Activated naive CD4-positive, alpha-beta T cell treated with Interleukin-2 at 50 U/mL for 16 hours (primary cell): ENCODE results near the gene TSGA10IP.
"Not testable (repeated sequence)": the region's sequence is repeated elsewhere in the genome, so short reads cannot be mapped to it uniquely, and the experiment has no call there.

Source experiments
- DNase-seq: peaks from one replicate; pipeline ENCODE4 v3.0.0-alpha.2; 2020

Gene TSGA10IP

GRCh38 chr11:65947603-65948125 is 2.4 kb downstream of the TSGA10IP start:
- no peak for DNase-seq

DNA sequence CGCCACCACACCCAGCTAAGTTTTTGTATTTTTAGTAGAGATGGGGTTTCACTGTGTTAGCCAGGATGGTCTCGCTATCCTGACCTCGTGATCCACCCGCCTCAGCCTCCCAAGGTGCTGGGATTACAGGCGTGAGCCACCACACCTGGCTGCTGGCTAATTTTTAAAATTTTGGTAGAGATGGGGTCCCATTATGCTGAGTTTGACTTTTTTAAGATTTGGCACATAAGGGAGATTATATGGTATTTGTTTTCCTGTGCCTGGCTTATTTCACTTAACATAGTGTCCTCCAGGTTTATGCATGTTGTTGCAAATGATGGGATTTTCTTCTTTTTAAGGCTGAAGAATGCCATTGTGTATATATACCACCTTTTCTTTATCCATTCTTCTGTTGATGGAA is 5.4 kb downstream of the TSGA10IP start:
- DNase-seq, result not testable (repeated sequence)

- DNase-seq, result not testable (repeated sequence)
Measured at GRCh38 chr11:65951641-65952040, 6.4 kb downstream of the TSGA10IP start.

GRCh38 chr11:65952052-65952521 is 6.8 kb downstream of the TSGA10IP start:
- DNase-seq, result no peak

DNA sequence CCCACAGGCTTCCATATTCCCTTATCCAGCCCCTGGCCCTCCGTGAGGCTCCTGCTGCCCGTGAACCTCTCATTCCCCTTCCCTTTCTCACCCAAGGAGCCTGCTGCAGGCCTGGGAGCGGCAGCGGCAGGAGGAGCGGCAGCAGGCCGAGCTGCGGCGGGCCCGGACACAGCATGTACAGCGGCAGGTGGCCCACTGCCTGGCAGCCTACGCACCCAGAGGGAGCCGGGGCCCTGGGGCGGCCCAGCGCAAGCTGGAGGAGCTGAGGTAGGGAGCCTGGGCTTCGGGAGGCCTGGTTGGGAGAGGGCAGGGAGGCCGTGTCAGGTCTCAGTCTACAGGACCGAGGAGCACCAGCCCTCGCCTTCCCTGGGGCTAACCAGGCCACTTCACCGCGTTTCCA is 8.2 kb downstream of the TSGA10IP start:
- DNase-seq, result no peak

DNA sequence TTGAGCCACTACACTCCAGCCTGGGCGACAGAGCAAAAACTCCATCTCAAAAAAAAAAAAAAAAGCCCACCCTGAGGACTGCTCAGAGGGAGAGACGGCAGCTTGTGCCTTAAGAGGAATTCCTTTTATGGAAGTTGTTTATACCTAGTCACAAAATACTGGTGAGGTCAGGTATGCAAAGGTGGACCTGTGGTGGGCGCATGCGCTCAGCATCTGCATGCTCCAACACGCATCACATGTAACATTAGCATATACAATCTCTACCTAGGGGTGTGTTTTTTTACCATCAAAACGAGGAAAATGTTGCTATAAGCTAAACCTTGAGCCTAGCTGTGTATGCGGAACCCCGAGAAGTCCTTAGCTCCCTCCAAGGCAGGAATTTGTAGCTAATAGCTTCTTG is 9.5 kb downstream of the TSGA10IP start:
- DNase-seq, result no peak

- DNase-seq, result no peak
Measured at GRCh38 chr11:65958291-65958690, 13.0 kb downstream of the TSGA10IP start.

- DNase-seq, result no peak
Measured at GRCh38 chr11:65958774-65959420, 13.6 kb downstream of the TSGA10IP start.

GRCh38 chr11:65960824-65961266 is 15.6 kb downstream of the TSGA10IP start:
- no peak for DNase-seq

DNA sequence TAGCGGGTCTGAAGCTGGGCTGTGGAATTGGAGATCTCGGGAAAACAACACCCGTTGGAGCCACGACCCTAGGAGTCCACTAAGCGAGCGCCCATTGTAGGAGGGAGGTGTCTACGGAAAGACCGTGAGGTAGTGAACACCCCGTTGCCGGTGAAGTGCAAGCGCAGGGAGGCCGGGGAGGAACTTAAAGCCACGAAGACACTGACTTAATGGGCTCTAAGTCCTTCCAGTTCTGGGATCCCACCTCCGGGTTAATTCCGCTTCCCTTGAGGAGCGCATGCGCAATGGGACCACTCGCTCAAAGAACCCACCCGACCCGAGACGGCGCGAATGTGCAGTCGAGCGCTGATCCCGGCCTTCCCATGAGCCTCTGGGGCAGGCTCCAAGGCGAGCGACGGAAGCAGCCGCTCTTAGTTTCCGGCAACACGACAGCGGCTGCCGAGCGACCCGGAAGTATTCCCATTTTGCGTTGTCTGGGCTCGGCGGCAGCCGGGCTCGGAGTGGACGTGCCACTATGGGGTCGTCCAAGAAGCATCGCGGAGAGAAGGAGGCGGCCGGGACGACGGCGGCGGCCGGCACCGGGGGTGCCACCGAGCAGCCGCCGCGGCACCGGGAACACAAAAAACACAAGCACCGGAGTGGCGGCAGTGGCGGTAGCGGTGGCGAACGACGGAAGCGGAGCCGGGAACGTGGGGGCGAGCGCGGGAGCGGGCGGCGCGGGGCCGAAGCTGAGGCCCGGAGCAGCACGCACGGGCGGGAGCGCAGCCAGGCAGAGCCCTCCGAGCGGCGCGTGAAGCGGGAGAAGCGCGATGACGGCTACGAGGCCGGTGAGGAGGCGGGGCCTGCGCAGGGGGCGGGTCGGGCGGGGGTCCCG is 16.2 kb downstream of the TSGA10IP start, which contains the start of gene SART1:
Gene SART1, plus strand, starts transcription at position 468 of the 874 bp plus-strand sequence. Its CDS starts 47 bp downstream, at position 515.
- DNase-seq, result peak; percentile 96

DNA sequence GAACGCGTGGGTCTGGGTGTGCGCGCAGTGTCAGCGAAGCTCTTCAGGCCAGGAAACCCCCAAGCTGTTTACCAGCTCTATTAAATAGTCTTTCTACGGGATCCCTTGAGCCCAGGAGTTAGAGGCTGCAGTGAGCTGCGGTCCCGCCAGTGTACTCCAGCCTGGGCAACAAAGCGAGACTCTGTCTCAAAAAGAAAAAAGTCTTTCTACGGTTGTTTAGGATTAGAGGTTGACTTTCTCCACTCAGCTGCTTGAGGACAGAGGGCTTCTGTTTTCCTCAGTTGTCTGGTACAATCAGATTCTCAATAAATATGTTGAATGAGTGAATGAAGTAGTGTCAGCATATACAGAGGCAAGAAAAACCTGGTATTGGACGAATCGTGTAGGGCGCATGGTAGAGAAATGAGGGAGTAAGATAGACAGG is 16.9 kb downstream of the TSGA10IP start:
- DNase-seq, result no peak

DNA sequence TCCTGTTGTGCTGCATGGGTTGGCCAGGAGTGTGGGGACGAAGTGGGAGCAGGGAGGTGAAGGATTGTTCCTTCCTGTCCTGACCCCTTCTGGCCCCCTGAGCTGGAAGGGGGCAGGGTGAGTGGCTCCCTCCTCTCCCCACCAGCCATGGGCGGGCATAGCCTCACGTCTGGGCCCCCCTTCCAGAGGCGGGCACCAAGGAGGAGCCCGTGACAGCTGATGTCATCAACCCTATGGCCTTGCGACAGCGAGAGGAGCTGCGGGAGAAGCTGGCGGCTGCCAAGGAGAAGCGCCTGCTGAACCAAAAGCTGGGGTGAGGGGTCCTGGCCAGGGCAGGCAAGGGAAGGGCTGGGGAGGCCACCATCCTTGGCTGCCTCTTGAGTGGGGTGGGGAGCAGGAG is 19.6 kb downstream of the TSGA10IP start:
- DNase-seq, result no peak

DNA sequence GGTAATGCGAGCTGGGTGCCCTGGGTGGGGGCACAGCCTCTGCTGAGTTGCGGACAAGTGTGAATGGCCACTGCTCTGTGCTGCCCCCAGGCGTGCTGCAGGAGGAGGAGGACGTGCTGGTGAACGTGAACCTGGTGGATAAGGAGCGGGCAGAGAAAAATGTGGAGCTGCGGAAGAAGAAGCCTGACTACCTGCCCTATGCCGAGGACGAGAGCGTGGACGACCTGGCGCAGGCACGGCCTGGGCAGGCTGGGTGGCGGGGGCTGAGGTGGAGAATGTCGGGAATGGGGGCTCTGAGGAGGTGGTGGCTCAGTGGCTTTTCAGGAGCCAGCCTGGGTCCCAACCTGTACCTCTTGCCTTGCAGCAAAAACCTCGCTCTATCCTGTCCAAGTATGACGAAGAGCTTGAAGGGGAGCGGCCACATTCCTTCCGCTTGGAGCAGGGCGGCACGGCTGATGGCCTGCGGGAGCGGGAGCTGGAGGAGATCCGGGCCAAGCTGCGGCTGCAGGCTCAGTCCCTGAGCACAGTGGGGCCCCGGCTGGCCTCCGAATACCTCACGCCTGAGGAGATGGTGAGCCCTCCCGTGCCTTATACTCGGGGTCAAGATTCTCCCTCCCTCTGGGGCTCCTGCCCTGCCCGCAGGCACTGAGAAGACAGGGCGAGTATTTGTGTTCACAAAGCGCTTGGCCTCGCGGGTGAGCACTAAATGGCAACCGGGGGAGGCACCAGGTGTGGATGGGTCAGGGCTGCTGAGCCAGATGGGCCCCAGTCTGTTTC is 20.9 kb downstream of the TSGA10IP start:
- no peak for DNase-seq

GRCh38 chr11:65967329-65967934 is 22.2 kb downstream of the TSGA10IP start:
- no peak for DNase-seq

GRCh38 chr11:65968600-65969482 is 23.6 kb downstream of the TSGA10IP start:
- no peak for DNase-seq

- no peak for DNase-seq
Measured at GRCh38 chr11:65972116-65972515, 26.8 kb downstream of the TSGA10IP start.

DNA sequence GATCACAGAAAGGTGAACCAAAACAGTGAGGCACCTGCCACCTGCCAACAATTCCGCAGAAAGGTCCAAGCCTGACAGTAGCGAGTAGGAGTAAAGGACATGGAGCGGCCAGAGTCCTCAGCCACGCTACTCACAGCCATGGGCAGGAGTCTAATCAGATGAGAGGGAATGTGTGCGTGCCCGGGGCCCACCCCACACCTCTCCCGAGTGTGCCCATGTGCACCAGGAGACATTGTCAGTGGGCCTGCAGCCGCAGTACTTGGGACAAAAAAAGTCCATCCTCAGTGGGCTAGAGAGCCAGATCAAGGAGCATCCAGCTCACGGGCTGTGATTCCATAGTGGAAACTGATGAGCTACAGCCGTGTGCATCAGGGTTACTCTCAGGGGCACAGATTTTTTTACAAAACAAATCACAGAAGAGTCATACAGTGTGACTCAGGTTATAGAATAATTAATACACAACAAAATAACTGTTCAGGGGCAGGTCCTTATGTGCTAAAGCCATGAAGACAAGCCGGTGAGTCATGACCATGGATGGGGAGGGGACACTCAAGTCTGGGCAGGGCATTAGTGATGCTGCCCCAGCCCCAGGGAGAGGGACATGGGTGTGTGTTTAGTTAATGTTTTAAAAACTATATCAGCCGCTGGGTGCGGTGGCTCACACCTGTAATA is 28.3 kb downstream of the TSGA10IP start:
- DNase-seq, result no peak

GRCh38 chr11:65975771-65976170 is 30.5 kb downstream of the TSGA10IP start:
- DNase-seq, result no peak

- DNase-seq, result no peak
Measured at GRCh38 chr11:65976216-65977176, 31.2 kb downstream of the TSGA10IP start.
